H1 (cell line): Measurements from ENCODE around the gene PCDHGB3. TPM values are rescaled to one million over a fixed set of nuclear protein-coding genes. Genes with fewer than 3 reads are reported as not detected.

Source experiments
- CTCF ChIA-PET: fragments of 300-600 bp; sonication (Branson Sonifier 250); formaldehyde crosslinking; loops from one replicate; lab custom pipeline; 2021; ENCODE audit not compliant: partially characterized antibody; lab: Charles Lee
- POLR2A ChIA-PET: fragments of 300-600 bp; sonication (Branson Sonifier 250); formaldehyde crosslinking; loops from one replicate; lab custom pipeline; 2021; ENCODE audit warnings: inconsistent platforms; ENCODE audit not compliant: partially characterized antibody; lab: Charles Lee
- DNase-seq, 2 experiments: peaks; one replicate each; pipeline versions ENCODE4 v3.0.0 to v3.0.0-alpha.2; 2010 to 2022; ENCODE audit warnings: low spot score in 2 of 2, low read depth in 1 of 2, mixed read lengths in 1 of 2
- FAIRE-seq: peaks from 2 replicates; lab custom pipeline; 2011; peaks lifted over from hg19 to GRCh38; lab: Jason Lieb, UNC
- H2AFZ ChIP-seq: 2 replicates; pipeline ENCODE4 v1.8.1; 2012; ENCODE audit warnings: low read length, inconsistent platforms
- H2AK5ac ChIP-seq: 2 replicates; pipeline ENCODE4 v1.6.1; 2013; ENCODE audit warnings: low read depth, low read length
- H2BK120ac ChIP-seq: replicated peaks from 2 replicates; pipeline ENCODE3; 2013; ENCODE audit warnings: low read depth, low read length, inconsistent platforms
- H2BK12ac ChIP-seq: 2 replicates; pipeline ENCODE4 v1.6.1; 2013; ENCODE audit warnings: low read depth, low read length
- H2BK15ac ChIP-seq: 2 replicates; pipeline ENCODE4 v1.6.1; 2013; ENCODE audit warnings: low read length
- H2BK20ac ChIP-seq: 2 replicates; pipeline ENCODE4 v1.6.1; 2013; ENCODE audit warnings: low read length
- H2BK5ac ChIP-seq: 2 replicates; pipeline ENCODE4 v1.6.1; 2013; ENCODE audit warnings: low read depth, low read length
- H3K14ac ChIP-seq: 2 replicates; pipeline ENCODE4 v1.6.1; 2013; ENCODE audit warnings: inconsistent platforms; ENCODE audit not compliant: insufficient read length
- H3K18ac ChIP-seq: 2 replicates; pipeline ENCODE4 v1.6.1; 2013; ENCODE audit warnings: low read length; ENCODE audit errors: extremely low read depth
- H3K23ac ChIP-seq: 2 replicates; pipeline ENCODE4 v1.6.1; 2013; ENCODE audit warnings: inconsistent platforms; ENCODE audit not compliant: insufficient read length
- H3K23me2 ChIP-seq: 2 replicates; pipeline ENCODE4 v1.6.1; 2013; ENCODE audit warnings: low read depth, low read length
- H3K27ac ChIP-seq: 2 replicates; pipeline ENCODE4 v1.6.1; 2011; ENCODE audit warnings: low read depth, low read length, inconsistent platforms
- H3K27me3 ChIP-seq, 4 experiments: replicated peaks in 1 of 4; 1 replicate in 1 of 4; 2 replicates in 3 of 4; pipeline versions ENCODE4 v1.6.1 to v1.8.1; 2011 to 2013; ENCODE audit warnings: low read length in 3 of 4, mild to moderate bottlenecking in 3 of 4, inconsistent platforms in 2 of 4, mixed read lengths in 2 of 4, moderate library complexity in 1 of 4; ENCODE audit not compliant: control insufficient read depth in 3 of 4, insufficient read depth in 3 of 4; ENCODE audit errors: extremely low read depth in 1 of 4
- H3K36me3 ChIP-seq, 4 experiments: 2 replicates each; pipeline versions ENCODE4 v1.6.1 to v1.8.1; 2011 to 2013; ENCODE audit warnings: mild to moderate bottlenecking in 4 of 4, low read length in 3 of 4, moderate library complexity in 2 of 4, control low read depth in 1 of 4, inconsistent platforms in 1 of 4; ENCODE audit not compliant: insufficient read depth in 4 of 4, control insufficient read depth in 2 of 4
- H3K4ac ChIP-seq: replicated peaks from 2 replicates; pipeline ENCODE3; 2013; ENCODE audit warnings: low read length, low read depth, mixed read lengths, inconsistent platforms; ENCODE audit not compliant: insufficient read length
- H3K4me1 ChIP-seq, 4 experiments: replicated peaks in 1 of 4; 1 replicate in 1 of 4; 2 replicates in 3 of 4; pipeline versions ENCODE4 v1.6.1 to v1.8.1; 2011 to 2013; ENCODE audit warnings: low read length in 3 of 4, inconsistent platforms in 2 of 4, mixed read lengths in 1 of 4; ENCODE audit not compliant: insufficient read depth in 4 of 4, control insufficient read depth in 3 of 4
- H3K4me2 ChIP-seq, 2 experiments: 2 replicates each; pipeline versions ENCODE4 v1.6.1 to v1.8.1; 2011 to 2013; ENCODE audit warnings: low read depth in 2 of 2, low read length in 2 of 2, control low read depth in 1 of 2, inconsistent platforms in 1 of 2, mild to moderate bottlenecking in 1 of 2; ENCODE audit not compliant: insufficient read depth in 1 of 2
- H3K4me3 ChIP-seq, 4 experiments: fragments of 200-600, 300-600 bp in 1 of 4; sonication (generic), shearing (Covaris generic), sonication (Bioruptor Twin) in 1 of 4; 2 replicates each; pipeline versions ENCODE4 v1.5.1 to v1.8.1; 2011 to 2016; ENCODE audit warnings: low read length in 4 of 4, low read depth in 3 of 4, control low read depth in 2 of 4, inconsistent platforms in 2 of 4, mild to moderate bottlenecking in 2 of 4, mixed read lengths in 1 of 4, moderate library complexity in 1 of 4; ENCODE audit not compliant: insufficient read depth in 2 of 4; ENCODE audit errors: extremely low read depth in 1 of 4
- H3K56ac ChIP-seq: replicated peaks from 2 replicates; pipeline ENCODE3; 2013; ENCODE audit warnings: low read depth, mild to moderate bottlenecking, mixed read lengths, low read length, inconsistent platforms; ENCODE audit not compliant: insufficient read length
- H3K79me1 ChIP-seq: 2 replicates; pipeline ENCODE4 v1.6.1; 2013; ENCODE audit warnings: low read depth, low read length, control low read depth
- H3K79me2 ChIP-seq, 2 experiments: 2 replicates each; pipeline versions ENCODE4 v1.6.1 to v1.8.1; 2012 to 2013; ENCODE audit warnings: low read length in 2 of 2, mild to moderate bottlenecking in 2 of 2, inconsistent platforms in 1 of 2; ENCODE audit not compliant: insufficient read depth in 2 of 2, control insufficient read depth in 1 of 2
- H3K9ac ChIP-seq, 4 experiments: replicated peaks in 1 of 4; 1 replicate in 1 of 4; 2 replicates in 3 of 4; pipeline versions ENCODE4 v1.6.1 to v1.8.1; 2011 to 2013; ENCODE audit warnings: low read depth in 3 of 4, low read length in 3 of 4, control low read depth in 2 of 4, mild to moderate bottlenecking in 2 of 4, moderate library complexity in 2 of 4, inconsistent platforms in 1 of 4; ENCODE audit errors: extremely low read depth in 1 of 4
- H3K9me3 ChIP-seq, 2 experiments: 2 replicates each; pipeline versions ENCODE4 v1.6.1 to v1.8.1; 2012 to 2013; ENCODE audit warnings: mild to moderate bottlenecking in 2 of 2, moderate library complexity in 2 of 2, control low read depth in 1 of 2, inconsistent platforms in 1 of 2, low read depth in 1 of 2, low read length in 1 of 2, mixed read lengths in 1 of 2; ENCODE audit not compliant: insufficient read depth in 2 of 2
- H4K20me1 ChIP-seq, 2 experiments: replicated peaks in 1 of 2; 2 replicates each; pipeline versions ENCODE3 to v1.8.1; 2011 to 2013; ENCODE audit warnings: inconsistent platforms in 2 of 2, low read length in 2 of 2, mild to moderate bottlenecking in 1 of 2; ENCODE audit not compliant: insufficient read depth in 2 of 2, control insufficient read depth in 1 of 2
- H4K5ac ChIP-seq: 2 replicates; pipeline ENCODE4 v1.6.1; 2013; ENCODE audit warnings: low read length, low read depth, mixed read lengths, inconsistent platforms; ENCODE audit not compliant: insufficient read length
- H4K8ac ChIP-seq: 2 replicates; pipeline ENCODE4 v1.8.0; 2013; ENCODE audit warnings: mild to moderate bottlenecking, moderate library complexity, low read length, inconsistent platforms; ENCODE audit not compliant: insufficient read depth; ENCODE audit errors: extremely low read depth
- H4K91ac ChIP-seq: replicated peaks from 2 replicates; pipeline ENCODE3; 2013; ENCODE audit warnings: low read length, mixed read lengths, inconsistent platforms; ENCODE audit not compliant: insufficient read length
- HDAC2 ChIP-seq, 2 experiments: fragments of 300-600 bp in 1 of 2; sonication (generic) in 1 of 2; IDR thresholded peaks; 2 replicates each; pipeline ENCODE4 v1.6.1; 2011 to 2012; ENCODE audit warnings: low read depth in 2 of 2, low read length in 2 of 2, mild to moderate bottlenecking in 2 of 2, moderate library complexity in 2 of 2, borderline replicate concordance in 1 of 2, inconsistent platforms in 1 of 2
- WGBS, 2 experiments: shearing (Covaris generic) in 1 of 2; methylation state at CpG; one replicate each; pipeline versions ENCODE4 v1.1.6 to v1.1.7; 2013 to 2015; ENCODE audit warnings: low lambda C conversion rate in 2 of 2, mixed read lengths in 2 of 2, inconsistent platforms in 1 of 2, low coverage in 1 of 2, missing lambda C conversion rate in 1 of 2; ENCODE audit not compliant: insufficient replicate concordance in 2 of 2, insufficient coverage in 1 of 2, insufficient read length in 1 of 2; ENCODE audit errors: extremely low coverage in 1 of 2, missing lambda C conversion rate in 1 of 2; 5-methylcytosine and 5-hydroxymethylcytosine counted together
- polyA plus RNA-seq, 7 experiments: library from polyadenylated mRNA; depleted of rRNA in 3 of 7; stranded (reverse) in 5 of 7; unstranded in 2 of 7; fragments of >200 nt in 5 of 7; fragments of 200-250 nt in 2 of 7; gene quantifications; 1 replicate in 5 of 7; 2 replicates in 1 of 7; 4 replicates in 1 of 7; pipeline versions ENCODE4 v1.2.1 to v1.2.3, GENCODE V29; 2011 to 2013; ENCODE audit warnings: missing spikeins in 2 of 7, mixed read lengths in 2 of 7
- total RNA-seq: library from RNA; stranded (reverse); fragmentation: NEBNext Ultra II Directional; extraction: Animal tissue kit (Norgen Biotek cat#: 25700); gene quantifications from 2 replicates; pipeline ENCODE4 v1.2.1, GENCODE V29; 2021
- TF ChIP-seq, protein P1 (sequence below): IDR thresholded peaks from 2 replicates; pipeline ENCODE4 v1.6.1; 2012; ENCODE audit warnings: inconsistent platforms

PCDHGB3 gene
- total and polyA plus RNA-seq, 2 of the 8 experiments (the other 6 are each of a cell fraction or from before 2014, with no cell fraction given) = 1.6 to 1.9 TPM

GRCh38 chr5:141389153-141390042 lies 19.4 kb downstream of the PCDHGB3 start:
- Histone ChIP-seq H3K79me2 (no peaks in the 10 kb centered on the region), H2BK120ac (no peak overlapping the region), H3K4me2 (no peak overlapping the region; a peak in 1 of 4 replicates), H4K20me1 (no peaks in the 10 kb centered on the region), H3K4me3 (0 out of 8 replicates have a peak overlapping the region, but pooled peaks of 1 of the 4 experiments have one; percentile 36), H3K18ac (no peak overlapping the region), H3K27ac (no peak overlapping the region), H3K4me1 (no peaks in the 10 kb centered on the region), H2BK12ac (no peak overlapping the region), H3K9ac (no peak overlapping the region), H4K5ac (no peak overlapping the region), H3K56ac (no peak overlapping the region), H2BK15ac (no peak overlapping the region), H3K27me3 (no peaks in the 10 kb centered on the region; a peak in 1 of 7 replicates), H4K8ac (no peak overlapping the region; the same call in none of the 2 replicates), H3K23me2 (no peaks in the 10 kb centered on the region; the same call in 1 of the 2 replicates), H3K9me3 (peaks cover 46 to 54% of the 10 kb centered on the region in 2 experiments), H2AFZ (no peak overlapping the region), H2BK20ac (no peak overlapping the region), H3K23ac (no peak overlapping the region), H3K79me1 (no peaks in the 10 kb centered on the region), H3K4ac (no peak overlapping the region), H3K14ac (no peak overlapping the region), H2BK5ac (no peak overlapping the region), H4K91ac (no peak overlapping the region), H3K36me3 (peaks cover 3 to 29% (median 14%) of the 10 kb centered on the region in 4 experiments; a peak in 7 of 8 replicates), H2AK5ac (no peak overlapping the region)
- 95% methylated on average over 62 of the region's 77 CpGs; no CpG with 5 or more reads in 1 of the 2 experiments for WGBS, 2 experiments
- no peak for TF ChIP-seq HDAC2 (IDR thresholded peaks at IDR 0.05; ENCODE audit: borderline replicate concordance in 1 of 2, low read depth in 2 of 2, low read length in 2 of 2)
- TF ChIP-seq, protein P1, sequence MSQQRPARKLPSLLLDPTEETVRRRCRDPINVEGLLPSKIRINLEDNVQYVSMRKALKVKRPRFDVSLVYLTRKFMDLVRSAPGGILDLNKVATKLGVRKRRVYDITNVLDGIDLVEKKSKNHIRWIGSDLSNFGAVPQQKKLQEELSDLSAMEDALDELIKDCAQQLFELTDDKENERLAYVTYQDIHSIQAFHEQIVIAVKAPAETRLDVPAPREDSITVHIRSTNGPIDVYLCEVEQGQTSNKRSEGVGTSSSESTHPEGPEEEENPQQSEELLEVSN = no peak
- POLR2A ChIA-PET = interaction anchor here (1.0 kb wide), 1 partner anchor 124 kb away, joined by 3 read pairs; no protein-coding TSS in a partner anchor
- FAIRE-seq = no peak
- DNase-seq = no peak
- CTCF ChIA-PET = interaction anchor here (0.8 to 8.7 kb wide), 24 partner anchors 11 to 207 kb away, joined by 3 to 68 read pairs (median 7); partner anchors contain the start of genes PCDHB10, PCDHB15, PCDHB16 and PCDHGA10
